K562 (cell line): ENCODE results near the gene TBC1D3B.
"Not testable (repeated sequence)": the region's sequence is repeated elsewhere in the genome, so short reads cannot be mapped to it uniquely, and the experiment has no call there.

Source experiments
- CTCF ChIP-seq, 3 experiments: IDR thresholded peaks in 2 of 3; conservative IDR thresholded peaks in 1 of 3; 2 replicates each; pipeline ENCODE4 v1.5.1; 2011 to 2012; ENCODE audit warnings: low read length in 3 of 3, mild to moderate bottlenecking in 3 of 3, control low read depth in 2 of 3, improper control_type of control experiment in 1 of 3, inconsistent platforms in 1 of 3, low read depth in 1 of 3, mixed read lengths in 1 of 3, moderate library complexity in 1 of 3; ENCODE audit not compliant: insufficient read depth in 2 of 3
- GABPB1 ChIP-seq: sonication (generic); formaldehyde crosslinking; IDR thresholded peaks from 2 replicates; pipeline ENCODE4 v1.8.0; 2022; ENCODE audit warnings: mild to moderate bottlenecking, missing genetic modification reagents
- NR3C1 ChIP-seq: sonication (generic); formaldehyde crosslinking; IDR thresholded peaks from 2 replicates; pipeline ENCODE4 v1.8.1; 2022; ENCODE audit warnings: missing genetic modification reagents
- PCBP1 ChIP-seq: fragments of 200-400 bp; formaldehyde crosslinking; IDR thresholded peaks from 2 replicates; pipeline ENCODE4 v1.6.1; 2018; ENCODE audit warnings: mild to moderate bottlenecking, low read depth, low read length; ENCODE audit not compliant: poor library complexity, severe bottlenecking
- POLR2AphosphoS5 ChIP-seq: IDR thresholded peaks from 2 replicates; pipeline ENCODE4 v1.6.1; 2011; ENCODE audit warnings: mild to moderate bottlenecking, low read depth, low read length, moderate library complexity; ENCODE audit not compliant: control insufficient read depth, insufficient read depth
- SMAD2 ChIP-seq: fragments of 150-350 bp; IDR thresholded peaks from 2 replicates; pipeline ENCODE4 v1.6.1; 2014; ENCODE audit warnings: low read depth, mild to moderate bottlenecking, low read length
- XRCC5 ChIP-seq: fragments of 200-400 bp; formaldehyde crosslinking; IDR thresholded peaks from 2 replicates; pipeline ENCODE4 v1.6.1; 2017; ENCODE audit warnings: low read depth, mild to moderate bottlenecking, low read length

GRCh38 chr17:36220737-36221580 lies 44.5 kb upstream of the TBC1D3B start:
- not testable (repeated sequence) for TF ChIP-seq CTCF (IDR thresholded peaks at IDR 0.05 in 2 of 3, conservative IDR thresholded peaks at IDR 0.05 in 1 of 3; ENCODE audit: insufficient read depth in 2 of 3, low read depth in 1 of 3, low read length in 3 of 3); POLR2AphosphoS5; NR3C1 (CRISPR knock-in tag); SMAD2; XRCC5; PCBP1; GABPB1
